GM12878 (cell line): ENCODE data around the gene GBP5. TPM values are rescaled to one million over a fixed set of nuclear protein-coding genes. Genes with fewer than 3 reads are reported as not detected.

ENCODE experiments used
- ATAC-seq: fragments of 200-7000 bp; cut with Tn5 transposase; 3 replicates; pipeline ENCODE4 v1.9.1; 2020; ENCODE audit warnings: mild to moderate bottlenecking, moderate library complexity
- BruUV-seq: library from RNA; stranded (reverse); fragments of 400-500 nt; replicated peaks from 2 replicates; lab custom pipeline; 2021; lab: Mats Ljungman, UMichigan
- CTCF ChIA-PET: fragments of 300-600 bp; sonication (Branson Sonifier 250); formaldehyde crosslinking; extraction: SDS; loops from one replicate; lab custom pipeline; 2021; ENCODE audit warnings: inconsistent platforms; lab: Yijun Ruan, JAX
- POLR2A ChIA-PET: fragments of 350-600 bp; formaldehyde crosslinking; extraction: SDS; loops from one replicate; lab custom pipeline; 2021; ENCODE audit warnings: inconsistent platforms; lab: Charles Lee
- RAD21 ChIA-PET: fragments of 300-600 bp; sonication (Branson Sonifier 250); formaldehyde crosslinking; loops from one replicate; lab custom pipeline; 2023; ENCODE audit warnings: antibody characterized with exemption; ENCODE audit not compliant: unreplicated experiment; lab: Charles Lee
- SMC1A ChIA-PET: fragments of 300-600 bp; sonication (Branson Sonifier 250); formaldehyde crosslinking; loops from one replicate; lab custom pipeline; 2023; ENCODE audit not compliant: unreplicated experiment, uncharacterized antibody; lab: Charles Lee
- DNase-seq: peaks from one replicate; pipeline ENCODE4 v3.0.0-alpha.2; 2011; ENCODE audit warnings: low read depth, low spot score
- FAIRE-seq: peaks from 3 replicates; lab custom pipeline; 2011; peaks lifted over from hg19 to GRCh38; lab: Jason Lieb, UNC
- H2AFZ ChIP-seq: 2 replicates; pipeline ENCODE4 v1.6.0; 2011; ENCODE audit warnings: low read depth, low read length, control low read depth; ENCODE audit not compliant: control insufficient read depth
- H3K27ac ChIP-seq: 2 replicates; pipeline ENCODE4 v1.5.1; 2011; ENCODE audit warnings: control low read depth; ENCODE audit not compliant: control insufficient read depth, insufficient read depth
- H3K27me3 ChIP-seq, 2 experiments: replicated peaks in 1 of 2; 2 replicates each; pipeline versions ENCODE4 v1.6.0 to v1.6.1; 2011; ENCODE audit warnings: low read length in 1 of 2; ENCODE audit not compliant: control insufficient read depth in 2 of 2, insufficient read depth in 2 of 2
- H3K36me3 ChIP-seq, 2 experiments: 2 replicates each; pipeline ENCODE4 v1.5.1; 2011; ENCODE audit warnings: low read length in 1 of 2; ENCODE audit not compliant: control insufficient read depth in 2 of 2, insufficient read depth in 2 of 2
- H3K4me1 ChIP-seq: 2 replicates; pipeline ENCODE4 v1.6.1; 2011; ENCODE audit warnings: mild to moderate bottlenecking, low read length, moderate library complexity, mixed read lengths; ENCODE audit not compliant: control insufficient read depth, insufficient read depth
- H3K4me2 ChIP-seq: 2 replicates; pipeline ENCODE4 v1.6.0; 2011; ENCODE audit warnings: control low read depth; ENCODE audit not compliant: control insufficient read depth, insufficient read depth
- H3K4me3 ChIP-seq: fragments of 200-600 bp; sonication (generic); 2 replicates; pipeline ENCODE4 v1.5.1; 2016
- H3K79me2 ChIP-seq: 2 replicates; pipeline ENCODE4 v1.6.0; 2011; ENCODE audit warnings: low read length; ENCODE audit not compliant: control insufficient read depth, insufficient read depth
- H3K9ac ChIP-seq: 2 replicates; pipeline ENCODE4 v1.8.0; 2011; ENCODE audit warnings: low read length, control low read depth, mixed read lengths; ENCODE audit not compliant: control insufficient read depth, insufficient read depth
- H3K9me3 ChIP-seq: replicated peaks from 3 replicates; pipeline ENCODE4 v1.5.1; 2011; ENCODE audit warnings: mild to moderate bottlenecking, low read length; ENCODE audit not compliant: control insufficient read depth, insufficient read depth
- H4K20me1 ChIP-seq: 2 replicates; pipeline ENCODE4 v1.6.0; 2011; ENCODE audit not compliant: control insufficient read depth, insufficient read depth
- ASH2L ChIP-seq: fragments of 300-600, 200-600 bp; sonication (generic); IDR thresholded peaks from 2 replicates; pipeline ENCODE4 v1.6.1; 2017; ENCODE audit warnings: low read depth, mild to moderate bottlenecking, borderline replicate concordance
- CHD4 ChIP-seq: fragments of 200-600 bp; sonication (generic); IDR thresholded peaks from 2 replicates; pipeline ENCODE4 v1.6.1; 2016; ENCODE audit warnings: mild to moderate bottlenecking
- EP300 ChIP-seq, 2 experiments: fragments of 150-350 bp in 1 of 2; IDR thresholded peaks; 2 replicates each; pipeline ENCODE4 v1.6.1; 2011 to 2012; ENCODE audit warnings: low read depth in 2 of 2, low read length in 2 of 2, borderline replicate concordance in 1 of 2, improper control_type of control experiment in 1 of 2, inconsistent platforms in 1 of 2; ENCODE audit not compliant: control insufficient read depth in 1 of 2
- FOXK2 ChIP-seq: fragments of 450-650 bp; IDR thresholded peaks from 2 replicates; pipeline ENCODE4 v1.6.1; 2017; ENCODE audit warnings: mild to moderate bottlenecking, moderate library complexity
- FOXM1 ChIP-seq: IDR thresholded peaks from 2 replicates; pipeline ENCODE4 v1.6.1; 2012; ENCODE audit warnings: low read depth, mild to moderate bottlenecking, inconsistent platforms, low read length, moderate library complexity
- ZNF24 ChIP-seq: fragments of 450-650 bp; IDR thresholded peaks from 2 replicates; pipeline ENCODE4 v1.6.1; 2017; ENCODE audit warnings: antibody characterized with exemption, mild to moderate bottlenecking
- WGBS: methylation state at CpG from one replicate; pipeline ENCODE4 v1.1.6; 2016; ENCODE audit warnings: low lambda C conversion rate; ENCODE audit not compliant: insufficient replicate concordance, insufficient coverage; ENCODE audit errors: missing lambda C conversion rate; 5-methylcytosine and 5-hydroxymethylcytosine counted together
- in situ Hi-C: fragments of 300-500 bp; cut with MboI; formaldehyde crosslinking; loops from 9 replicates; pipeline ENCODE4 v1.14.3; 2018; ENCODE audit warnings: mixed read lengths
- intact Hi-C: fragments of 100-400 bp; cut with micrococcal nuclease; formaldehyde crosslinking; loops from one replicate; pipeline ENCODE4 v1.14.2; 2022; ENCODE audit not compliant: unreplicated experiment
- polyA plus RNA-seq, 11 experiments: library from polyadenylated mRNA; depleted of rRNA in 4 of 11; unstranded in 6 of 11; stranded (reverse) in 5 of 11; fragments of >200 nt; fragmentation: Nextera tagmentation in 4 of 11; fragmentation: Illumina TruSeq in 1 of 11; extraction: Ambion mirVana in 4 of 11; extraction: Trizol in 1 of 11; gene quantifications; 1 replicate in 1 of 11; 2 replicates in 10 of 11; pipeline versions ENCODE4 v1.2.1 to v1.2.3, GENCODE V29; 2011 to 2016; ENCODE audit warnings: inconsistent platforms in 2 of 11, missing spikeins in 2 of 11, low read depth in 1 of 11
- total RNA-seq, 4 experiments: library from RNA; depleted of rRNA in 3 of 4; stranded (reverse); fragments of >200 nt in 3 of 4; fragmentation: Illumina TruSeq in 1 of 4; extraction: Trizol in 1 of 4; gene quantifications; 2 replicates each; pipeline versions ENCODE4 v1.2.1 to v1.2.3, GENCODE V29; 2013 to 2021
- TF ChIP-seq, protein P1 (sequence below): fragments of 450-650 bp; IDR thresholded peaks from 2 replicates; pipeline ENCODE4 v1.6.1; 2018; ENCODE audit warnings: borderline replicate concordance, mild to moderate bottlenecking; ENCODE audit not compliant: partially characterized antibody

The GBP5 gene
- total and polyA plus RNA-seq, 10 of the 15 experiments (the other 5 are each of a cell fraction or from before 2014, with no cell fraction given) = 0.17 to 1.0 (median 0.42) TPM

DNA sequence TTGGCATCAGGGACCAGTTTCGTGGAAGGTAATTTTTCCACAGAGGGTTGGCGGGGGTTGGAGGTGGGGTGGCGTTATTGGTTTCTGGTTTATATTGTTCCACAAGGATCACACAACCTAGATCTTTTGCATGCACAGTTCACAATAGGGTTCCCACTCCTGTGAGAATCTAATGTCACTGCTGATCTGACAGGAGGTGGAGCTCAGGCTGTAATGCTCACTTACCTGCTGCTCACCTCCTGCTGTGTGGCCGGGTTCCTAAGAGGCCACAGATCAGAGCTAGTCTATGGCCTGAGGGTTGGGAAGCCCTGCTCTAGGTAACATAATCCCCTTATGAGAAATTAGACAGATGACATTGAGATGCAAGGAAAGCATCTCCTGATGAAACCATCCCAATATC lies 12.6 kb downstream of the GBP5 start:
- Histone ChIP-seq H3K9ac (no peak overlapping the region), H3K36me3 (no peaks in the 10 kb centered on the region), H2AFZ (no peak overlapping the region), H3K4me2 (no peak overlapping the region), H3K79me2 (no peaks in the 10 kb centered on the region), H3K4me1 (no peaks in the 10 kb centered on the region), H3K4me3 (no peak overlapping the region), H3K27ac (no peak overlapping the region), H4K20me1 (no peaks in the 10 kb centered on the region), H3K9me3 (peaks cover 3% of the 10 kb centered on the region; the same call in 2 of the 3 replicates), H3K27me3 (no peaks in the 10 kb centered on the region; a peak in 1 of 4 replicates)
- 87% methylated on average over 4 of the region's 4 CpGs for WGBS
- ATAC-seq (no peak), DNase-seq (no peak), FAIRE-seq (no peak)
- POLR2A ChIA-PET = no interaction called here
- intact Hi-C loops (no loop called here), in situ Hi-C loops (no loop called here)
- SMC1A ChIA-PET = interaction anchor here (1.2 to 1.9 kb wide), 3 partner anchors 8 to 16 kb away, joined by 3 to 6 read pairs (median 3); partner anchors contain the start of gene GBP5
- CTCF ChIA-PET = interaction anchor here (0.8 kb wide), 1 partner anchor 174 kb away, joined by 3 read pairs; no protein-coding TSS in a partner anchor
- RAD21 ChIA-PET = no interaction called here
- no TSS peak for BruUV-seq
- TF ChIP-seq, protein P1, sequence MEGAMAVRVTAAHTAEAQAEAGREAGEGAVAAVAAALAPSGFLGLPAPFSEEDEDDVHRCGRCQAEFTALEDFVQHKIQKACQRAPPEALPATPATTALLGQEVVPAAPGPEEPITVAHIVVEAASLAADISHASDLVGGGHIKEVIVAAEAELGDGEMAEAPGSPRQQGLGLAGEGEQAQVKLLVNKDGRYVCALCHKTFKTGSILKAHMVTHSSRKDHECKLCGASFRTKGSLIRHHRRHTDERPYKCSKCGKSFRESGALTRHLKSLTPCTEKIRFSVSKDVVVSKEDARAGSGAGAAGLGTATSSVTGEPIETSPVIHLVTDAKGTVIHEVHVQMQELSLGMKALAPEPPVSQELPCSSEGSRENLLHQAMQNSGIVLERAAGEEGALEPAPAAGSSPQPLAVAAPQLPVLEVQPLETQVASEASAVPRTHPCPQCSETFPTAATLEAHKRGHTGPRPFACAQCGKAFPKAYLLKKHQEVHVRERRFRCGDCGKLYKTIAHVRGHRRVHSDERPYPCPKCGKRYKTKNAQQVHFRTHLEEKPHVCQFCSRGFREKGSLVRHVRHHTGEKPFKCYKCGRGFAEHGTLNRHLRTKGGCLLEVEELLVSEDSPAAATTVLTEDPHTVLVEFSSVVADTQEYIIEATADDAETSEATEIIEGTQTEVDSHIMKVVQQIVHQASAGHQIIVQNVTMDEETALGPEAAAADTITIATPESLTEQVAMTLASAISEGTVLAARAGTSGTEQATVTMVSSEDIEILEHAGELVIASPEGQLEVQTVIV = no peak
- TF ChIP-seq CHD4 (no peak), FOXK2 (no peak), EP300 (IDR thresholded peaks at IDR 0.05; ENCODE audit: borderline replicate concordance in 1 of 2, control insufficient read depth in 1 of 2, low read depth in 2 of 2, low read length in 2 of 2) (no peak), ZNF24 (no peak), ASH2L (no peak), FOXM1 (no peak)
- TF ChIP-seq, all 136 proteins: peak for 0
